SK-N-SH treated with all-trans-retinoic acid at 6 μM for 48 hours (cell line): ENCODE measurements around the gene KLK10.

Source experiments
- ATAC-seq: fragments of 200-7000 bp; cut with Tn5 transposase; 3 replicates; pipeline ENCODE4 v1.9.1; 2020; ENCODE audit warnings: mild to moderate bottlenecking, moderate library complexity
- ARNTL ChIP-seq: fragments of 450-650 bp; formaldehyde crosslinking; IDR thresholded peaks from 2 replicates; pipeline ENCODE4 v1.5.0; 2020; ENCODE audit warnings: low read depth, mild to moderate bottlenecking, moderate library complexity, borderline replicate concordance
- BACH2 ChIP-seq: fragments of 250-450 bp; sonication (Bioruptor Pico); IDR thresholded peaks from 2 replicates; pipeline ENCODE4 v1.9.0; 2021; ENCODE audit warnings: mild to moderate bottlenecking, borderline replicate concordance
- CREB5 ChIP-seq: fragments of 250-450 bp; sonication (Bioruptor Pico); IDR thresholded peaks from 2 replicates; pipeline ENCODE4 v1.5.1; 2020; ENCODE audit warnings: low read depth, mild to moderate bottlenecking, moderate library complexity
- CSDC2 ChIP-seq: fragments of 250-450 bp; sonication (Bioruptor Pico); IDR thresholded peaks from 2 replicates; pipeline ENCODE4 v1.5.0; 2020; ENCODE audit warnings: mild to moderate bottlenecking, moderate library complexity
- CSRNP3 ChIP-seq: fragments of 250-450 bp; sonication (Bioruptor Pico); IDR thresholded peaks from 2 replicates; pipeline ENCODE4 v1.5.1; 2021; ENCODE audit warnings: mild to moderate bottlenecking, moderate library complexity
- ESRRG ChIP-seq: fragments of 250-450 bp; sonication (Bioruptor Pico); IDR thresholded peaks from 2 replicates; pipeline ENCODE4 v1.6.1; 2021; ENCODE audit warnings: mild to moderate bottlenecking
- GLIS3 ChIP-seq: fragments of 250-450 bp; sonication (Bioruptor Pico); IDR thresholded peaks from 2 replicates; pipeline ENCODE4 v1.5.0; 2020; ENCODE audit warnings: mild to moderate bottlenecking, moderate library complexity
- ISL1 ChIP-seq: fragments of 250-450 bp; sonication (Bioruptor Pico); IDR thresholded peaks from 2 replicates; pipeline ENCODE4 v2.1.2; 2022; ENCODE audit warnings: mild to moderate bottlenecking, moderate library complexity
- OSR1 ChIP-seq: fragments of 250-450 bp; sonication (Bioruptor Pico); IDR thresholded peaks from 2 replicates; pipeline ENCODE4 v1.8.0; 2022; ENCODE audit warnings: moderate library complexity, mild to moderate bottlenecking, inconsistent platforms
- PATZ1 ChIP-seq: fragments of 250-450 bp; sonication (Bioruptor Pico); IDR thresholded peaks from 2 replicates; pipeline ENCODE4 v1.8.0; 2020; ENCODE audit warnings: mild to moderate bottlenecking, moderate library complexity, borderline replicate concordance
- POU6F1 ChIP-seq: fragments of 250-450 bp; sonication (Bioruptor Pico); IDR thresholded peaks from 2 replicates; pipeline ENCODE4 v1.8.0; 2021; ENCODE audit warnings: low read depth, mild to moderate bottlenecking, moderate library complexity, borderline replicate concordance
- PPARA ChIP-seq: fragments of 250-450 bp; sonication (Bioruptor Pico); IDR thresholded peaks from 2 replicates; pipeline ENCODE4 v1.5.0; 2020; ENCODE audit warnings: mild to moderate bottlenecking, borderline replicate concordance
- RARB ChIP-seq: fragments of 250-450 bp; sonication (Bioruptor Pico); IDR thresholded peaks from 2 replicates; pipeline ENCODE4 v1.8.0; 2021; ENCODE audit warnings: mild to moderate bottlenecking, moderate library complexity
- SNAI2 ChIP-seq: fragments of 250-450 bp; sonication (Bioruptor Pico); IDR thresholded peaks from 2 replicates; pipeline ENCODE4 v1.5.0; 2020; ENCODE audit warnings: mild to moderate bottlenecking, moderate library complexity
- TCF4 ChIP-seq: fragments of 250-450 bp; sonication (Bioruptor Pico); IDR thresholded peaks from 2 replicates; pipeline ENCODE4 v1.8.0; 2021; ENCODE audit warnings: mild to moderate bottlenecking, moderate library complexity, borderline replicate concordance
- TOX ChIP-seq: fragments of 250-450 bp; sonication (Bioruptor Pico); IDR thresholded peaks from 2 replicates; pipeline ENCODE4 v1.8.0; 2021; ENCODE audit warnings: mild to moderate bottlenecking, moderate library complexity, borderline replicate concordance
- TSHZ2 ChIP-seq: fragments of 250-450 bp; sonication (Bioruptor Pico); IDR thresholded peaks from 2 replicates; pipeline ENCODE4 v1.5.0; 2020; ENCODE audit warnings: mild to moderate bottlenecking, moderate library complexity
- ZC3H10 ChIP-seq: fragments of 250-450 bp; sonication (Bioruptor Pico); IDR thresholded peaks from 2 replicates; pipeline ENCODE4 v1.5.1; 2021; ENCODE audit warnings: mild to moderate bottlenecking, moderate library complexity
- ZFP3 ChIP-seq: fragments of 250-450 bp; sonication (Bioruptor Pico); IDR thresholded peaks from 2 replicates; pipeline ENCODE4 v1.5.0; 2020; ENCODE audit warnings: mild to moderate bottlenecking, moderate library complexity
- ZFP30 ChIP-seq: fragments of 450-650 bp; formaldehyde crosslinking; IDR thresholded peaks from 2 replicates; pipeline ENCODE4 v1.5.0; 2022; ENCODE audit warnings: mild to moderate bottlenecking, moderate library complexity
- ZNF565 ChIP-seq: fragments of 450-650 bp; formaldehyde crosslinking; conservative IDR thresholded peaks from 2 replicates; pipeline ENCODE4 v1.5.0; 2020; ENCODE audit warnings: low read depth, mild to moderate bottlenecking, moderate library complexity
- ZNF70 ChIP-seq: fragments of 450-650 bp; formaldehyde crosslinking; IDR thresholded peaks from 2 replicates; pipeline ENCODE4 v1.5.0; 2020; ENCODE audit warnings: mild to moderate bottlenecking, moderate library complexity
- ZNF8 ChIP-seq: fragments of 450-650 bp; formaldehyde crosslinking; IDR thresholded peaks from 2 replicates; pipeline ENCODE4 v1.5.0; 2020; ENCODE audit warnings: mild to moderate bottlenecking, moderate library complexity

KLK10 gene

GRCh38 chr19:51031220-51031879 lies 11.8 kb upstream of the KLK10 start:
- TF ChIP-seq ZC3H10 (no peak), ZNF565 (CRISPR knock-in tag) (no peak), OSR1 (CRISPR knock-in tag) (no peak), TCF4 (CRISPR knock-in tag) (no peak), ISL1 (CRISPR knock-in tag) (no peak), ESRRG (no peak), CSDC2 (CRISPR knock-in tag) (no peak), BACH2 (CRISPR knock-in tag) (no peak)
- ATAC-seq: no peak

- TF ChIP-seq GLIS3 (CRISPR knock-in tag): no peak
- TF ChIP-seq ZFP3 (CRISPR knock-in tag): no peak
- no peak for TF ChIP-seq PPARA (CRISPR knock-in tag)
- no peak for TF ChIP-seq POU6F1 (CRISPR knock-in tag)
- no peak for TF ChIP-seq BACH2 (CRISPR knock-in tag)
- TF ChIP-seq ZC3H10: no peak
- TF ChIP-seq CREB5 (CRISPR knock-in tag): no peak
- TF ChIP-seq TOX (CRISPR knock-in tag): no peak
- TF ChIP-seq TCF4 (CRISPR knock-in tag): no peak
- no peak for TF ChIP-seq ESRRG
- no peak for TF ChIP-seq OSR1 (CRISPR knock-in tag)
- TF ChIP-seq ZFP30 (CRISPR knock-in tag): no peak
- no peak for TF ChIP-seq SNAI2
- no peak for TF ChIP-seq TSHZ2 (CRISPR knock-in tag)
- TF ChIP-seq, all 23 proteins: peak for 0
- ATAC-seq: no peak
Observed at GRCh38 chr19:51030631-51031030, 11.1 kb upstream of the KLK10 start.

- TF ChIP-seq TOX (CRISPR knock-in tag) (no peak), PPARA (CRISPR knock-in tag) (no peak), RARB (CRISPR knock-in tag) (no peak), ZFP30 (CRISPR knock-in tag) (no peak), PATZ1 (CRISPR knock-in tag) (no peak), ZC3H10 (no peak)
- ATAC-seq: peak; percentile 41; the same call in 2 of the 3 replicates
Observed at GRCh38 chr19:51029718-51030117, 10.2 kb upstream of the KLK10 start.

- ATAC-seq: no peak
- TF ChIP-seq CSRNP3 (CRISPR knock-in tag): no peak
- TF ChIP-seq ISL1 (CRISPR knock-in tag): no peak
- no peak for TF ChIP-seq ARNTL (CRISPR knock-in tag)
- TF ChIP-seq TOX (CRISPR knock-in tag): no peak
- TF ChIP-seq CSDC2 (CRISPR knock-in tag): no peak
- no peak for TF ChIP-seq PPARA (CRISPR knock-in tag)
- TF ChIP-seq GLIS3 (CRISPR knock-in tag): no peak
- TF ChIP-seq POU6F1 (CRISPR knock-in tag): no peak
- no peak for TF ChIP-seq ESRRG
- no peak for TF ChIP-seq ZFP3 (CRISPR knock-in tag)
- no peak for TF ChIP-seq ZNF70 (CRISPR knock-in tag)
- TF ChIP-seq ZNF8 (CRISPR knock-in tag): no peak
Observed at GRCh38 chr19:51027873-51028272, 8.4 kb upstream of the KLK10 start.
